Bronchial epithelial cell (primary cell): ENCODE results near the gene PLTP. TPM values are rescaled to one million over a fixed set of nuclear protein-coding genes. Genes with fewer than 3 reads are reported as not detected.

ENCODE experiments used
- DNase-seq: peaks from one replicate; pipeline ENCODE4 v3.0.0-alpha.2; 2010; ENCODE audit warnings: low read depth
- FAIRE-seq: peaks from 2 replicates; lab custom pipeline; 2011; peaks lifted over from hg19 to GRCh38; lab: Jason Lieb, UNC
- H3K27me3 ChIP-seq: 2 replicates; pipeline ENCODE4 v1.5.1; 2011; ENCODE audit warnings: low read length; ENCODE audit not compliant: control insufficient read depth, insufficient read depth
- H3K36me3 ChIP-seq: 2 replicates; pipeline ENCODE4 v1.5.1; 2011; ENCODE audit warnings: low read length; ENCODE audit not compliant: control insufficient read depth, insufficient read depth
- H3K4me3 ChIP-seq: 2 replicates; pipeline ENCODE4 v1.5.1; 2011; ENCODE audit warnings: mild to moderate bottlenecking, low read depth, low read length, control low read depth
- CTCF ChIP-seq: IDR thresholded peaks from 2 replicates; pipeline ENCODE4 v1.5.1; 2011; ENCODE audit warnings: mild to moderate bottlenecking, moderate library complexity, low read length, control low read depth, inconsistent platforms; ENCODE audit not compliant: insufficient read depth, severe bottlenecking
- total RNA-seq: library from RNA; depleted of rRNA; stranded (reverse); fragments of >200 nt; gene quantifications from 2 replicates; pipeline ENCODE4 v1.2.1, GENCODE V29; 2014

The PLTP gene
- total RNA-seq, 1 donor from 2014 or later, result 26.9 TPM

GRCh38 chr20:45848969-45849582 is 62.9 kb downstream of the PLTP start:
- no peaks in the 10 kb centered on the region for H3K27me3 ChIP-seq
- no peak for DNase-seq
- peaks cover 14% of the 10 kb centered on the region for H3K36me3 ChIP-seq
- H3K4me3 ChIP-seq, result no peak overlapping the region
- TF ChIP-seq CTCF, result no peak
- no peak for FAIRE-seq

Other genes with a start within 250 kb of the PLTP start
- not detected in 2 replicates for gene WFDC11, start 241.9 kb downstream of the PLTP start, total RNA-seq
- gene WFDC13, start 210.1 kb downstream of the PLTP start, total RNA-seq, result not detected in 2 replicates
- gene WFDC10B, start 207.1 kb downstream of the PLTP start, total RNA-seq, result not detected in 2 replicates
- gene SPINT4, start 189.8 kb downstream of the PLTP start, total RNA-seq, result not detected in 2 replicates
- not detected in 2 replicates for gene WFDC3, start 120.3 kb downstream of the PLTP start, total RNA-seq
- 13.4 and 14.1 TPM in 2 replicates for gene DNTTIP1, start 120.2 kb downstream of the PLTP start, total RNA-seq
- 0.26 and 1.8 TPM in 2 replicates for gene UBE2C, start 99.5 kb downstream of the PLTP start, total RNA-seq
- 0.38 TPM in 1 of 2 replicates, not detected in the other for gene TNNC2, start 84.8 kb downstream of the PLTP start, total RNA-seq
- gene SNX21, start 78.4 kb downstream of the PLTP start, total RNA-seq, result 6.8 and 15.5 TPM in 2 replicates
- gene ACOT8, start 54.8 kb downstream of the PLTP start, total RNA-seq, result 31.1 and 37.9 TPM in 2 replicates
- gene ZSWIM3, start 54.5 kb downstream of the PLTP start, total RNA-seq, result 2.9 and 3.7 TPM in 2 replicates
- gene ZSWIM1, start 30.9 kb downstream of the PLTP start, total RNA-seq, result 1.3 and 2.8 TPM in 2 replicates
- 0.53 and 0.90 TPM in 2 replicates for gene SPATA25, start 24.5 kb downstream of the PLTP start, total RNA-seq
- gene NEURL2, start 20.9 kb downstream of the PLTP start, total RNA-seq, result 1.8 and 2.6 TPM in 2 replicates
- gene CTSA, start 20.8 kb downstream of the PLTP start, total RNA-seq, result 16.8 and 21.0 TPM in 2 replicates
- gene PCIF1, start 22.5 kb upstream of the PLTP start, total RNA-seq, result 4.6 and 6.3 TPM in 2 replicates
- 10.3 and 11.8 TPM in 2 replicates for gene ZNF335, start 60.0 kb upstream of the PLTP start, total RNA-seq
- gene MMP9, start 96.8 kb upstream of the PLTP start, total RNA-seq, result 0.26 and 6.0 TPM in 2 replicates
- not detected in 2 replicates for gene SLC12A5, start 117.1 kb upstream of the PLTP start, total RNA-seq
- gene NCOA5, start 177.8 kb upstream of the PLTP start, total RNA-seq, result 7.9 and 9.5 TPM in 2 replicates
- 4.7 and 6.5 TPM in 2 replicates for gene CD40, start 206.2 kb upstream of the PLTP start, total RNA-seq